GM19351 (cell line): ENCODE measurements around the gene UBAP1L.
"Not testable (repeated sequence)": the region's sequence is repeated elsewhere in the genome, so short reads cannot be mapped to it uniquely, and the experiment has no call there.

Source experiments
- ATAC-seq: cut with Tn5 transposase; IDR thresholded peaks from one replicate; pipeline ENCODE4 v1.9.1; 2021; ENCODE audit warnings: mild to moderate bottlenecking, moderate library complexity; ENCODE audit not compliant: unreplicated experiment

UBAP1L gene

DNA sequence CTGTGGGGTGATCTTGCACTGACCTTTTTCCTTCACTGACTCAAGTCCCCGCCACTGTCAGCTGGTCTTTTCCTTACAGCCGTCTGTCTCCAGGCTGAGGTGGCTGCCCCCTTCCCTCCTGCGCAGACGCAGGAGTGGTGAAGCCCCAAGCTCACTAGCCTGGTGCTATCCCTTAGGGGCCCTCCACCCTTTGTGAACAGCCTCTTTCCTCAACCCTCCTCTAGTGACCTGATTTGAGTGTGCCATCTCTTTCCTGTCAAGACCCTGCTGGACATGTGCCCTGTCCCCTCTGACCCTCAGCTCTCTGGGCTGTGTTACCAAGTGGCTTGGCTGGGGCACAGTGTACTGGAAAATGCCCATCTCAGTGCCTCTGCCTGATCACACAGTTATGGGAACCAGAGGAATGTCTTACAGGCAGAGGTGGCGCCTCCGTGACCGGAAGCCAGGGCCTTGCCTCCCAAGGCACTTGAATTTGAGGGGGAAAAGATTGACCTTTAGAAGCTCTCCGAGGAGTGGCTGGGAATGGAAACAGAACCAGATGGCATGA, 29.7 kb downstream of the UBAP1L start:
- ATAC-seq, result no peak

DNA sequence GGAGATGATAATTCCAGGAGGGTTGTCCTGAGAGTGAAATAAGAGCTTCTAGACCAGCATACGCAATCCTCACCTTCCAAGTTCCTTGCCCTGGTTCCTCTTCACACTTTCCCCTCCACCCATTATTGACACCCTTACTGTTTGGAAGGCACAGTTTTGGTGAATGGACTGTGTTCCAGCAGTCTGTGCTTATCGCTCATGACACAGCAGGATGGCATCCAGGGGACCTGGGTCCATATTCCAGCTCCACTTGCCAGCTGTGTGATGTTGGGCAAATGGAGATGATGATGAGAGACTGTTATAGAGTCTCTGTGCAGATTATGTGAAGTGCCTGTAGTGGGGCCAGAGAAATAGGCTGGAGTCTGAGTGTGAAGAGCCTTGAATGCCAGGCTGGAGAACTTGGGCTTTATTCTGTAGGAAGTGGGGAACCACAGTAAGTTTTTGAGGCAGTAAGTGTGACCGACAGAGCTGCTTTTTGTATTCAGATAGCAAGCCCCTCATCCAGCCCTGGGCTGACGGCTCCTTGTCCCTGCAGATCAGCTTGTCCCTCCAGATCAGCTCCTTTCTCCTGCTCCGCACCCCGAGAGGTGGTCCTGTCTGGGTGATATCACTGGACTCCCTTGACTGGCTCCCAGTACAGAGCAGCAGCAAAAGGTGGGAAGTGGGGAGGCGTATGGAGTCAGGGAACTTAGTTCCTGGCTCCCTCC, 30.3 kb downstream of the UBAP1L start:
- ATAC-seq, result no peak

DNA sequence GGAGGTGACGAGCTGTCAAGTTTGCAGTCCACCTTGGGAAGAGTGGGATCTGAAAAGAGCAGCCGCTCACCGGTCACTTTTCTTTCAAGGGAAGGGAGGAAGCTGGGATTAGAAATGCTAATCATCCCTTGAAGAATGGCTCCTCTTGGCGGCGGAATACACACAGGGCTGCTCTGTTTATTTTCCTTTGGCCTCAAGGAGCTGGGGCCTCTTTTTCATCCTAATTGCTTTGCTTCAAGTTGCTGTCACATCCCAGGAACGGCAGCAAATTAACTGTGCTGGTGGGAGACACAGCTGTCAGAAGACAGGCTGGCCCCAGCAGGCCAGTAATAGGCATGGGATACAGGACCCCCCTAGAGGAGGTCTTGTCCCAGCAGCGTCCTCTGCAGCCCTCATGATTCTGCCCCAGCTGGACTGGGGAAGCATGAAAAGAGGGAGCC, 31.7 kb downstream of the UBAP1L start:
- no peak for ATAC-seq

DNA sequence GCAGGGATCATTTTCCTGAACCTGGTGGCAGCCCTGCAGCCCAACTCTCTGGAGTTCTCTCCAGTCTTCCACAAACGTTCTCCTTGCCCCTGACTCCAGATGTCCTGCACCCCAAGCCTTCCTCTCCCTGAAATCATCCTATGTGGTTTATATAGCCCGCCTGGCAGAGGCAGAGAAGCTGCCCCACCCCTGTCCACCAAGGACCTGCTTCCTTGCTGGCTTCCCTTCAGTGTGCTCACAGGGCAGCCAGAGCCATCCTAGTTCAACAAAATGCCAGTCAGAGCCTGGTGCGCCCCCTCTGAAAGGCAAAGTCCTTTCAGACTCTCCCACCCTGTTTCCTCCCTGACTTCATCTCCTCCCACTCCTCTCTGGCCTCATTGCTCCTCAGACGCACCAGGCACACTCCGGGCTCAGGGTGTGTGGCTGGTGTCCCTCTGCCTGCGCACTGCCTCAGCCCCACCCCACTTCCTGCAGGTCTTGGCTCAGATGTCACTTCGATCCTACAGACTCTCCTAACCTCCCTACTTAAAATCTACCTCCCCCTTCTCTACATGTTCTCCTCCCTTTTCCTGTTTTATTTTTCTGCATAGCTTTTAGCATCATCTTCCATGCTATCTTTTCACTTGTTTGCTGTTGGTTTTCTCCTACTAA, 32.6 kb downstream of the UBAP1L start:
- no peak for ATAC-seq

DNA sequence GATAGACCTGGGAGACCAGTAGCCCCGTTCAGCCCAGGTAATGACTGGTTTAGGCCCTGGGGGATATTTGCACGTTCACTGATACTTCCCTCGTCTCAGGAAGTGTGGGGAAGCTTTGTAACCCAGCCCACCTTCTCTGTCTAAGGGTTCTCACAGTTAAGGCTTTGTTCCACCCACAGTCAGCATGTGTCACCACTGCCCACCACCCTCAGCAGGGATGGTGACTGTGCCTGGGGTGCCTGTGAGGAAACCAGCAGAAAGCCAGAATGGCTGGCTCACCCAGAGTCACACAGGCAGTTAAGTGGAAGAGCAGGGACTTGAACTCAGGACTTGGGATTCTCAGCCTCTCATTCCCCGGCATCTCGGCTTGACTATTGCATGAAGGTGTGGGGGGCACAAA, 33.2 kb downstream of the UBAP1L start:
- no peak for ATAC-seq

DNA sequence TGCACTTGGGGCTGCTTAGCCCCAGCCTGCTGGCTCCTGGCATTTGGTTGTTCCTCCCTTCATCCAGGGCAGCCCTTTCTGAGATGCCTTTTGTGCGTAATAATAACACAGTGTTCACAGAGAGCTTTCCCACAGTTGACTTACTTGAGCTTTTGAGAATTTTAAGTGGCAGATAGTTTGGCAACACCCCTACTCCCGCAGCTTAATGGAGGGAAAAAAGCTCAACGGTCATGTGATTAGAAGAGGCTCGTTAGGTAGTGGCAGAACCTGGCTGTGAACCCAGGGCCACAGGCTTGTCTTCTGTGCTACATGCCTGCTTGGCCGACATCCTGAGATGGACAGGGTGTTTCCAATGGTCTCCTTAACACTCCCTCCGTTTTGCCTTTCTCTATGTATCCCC, 33.7 kb downstream of the UBAP1L start:
- no peak for ATAC-seq

DNA sequence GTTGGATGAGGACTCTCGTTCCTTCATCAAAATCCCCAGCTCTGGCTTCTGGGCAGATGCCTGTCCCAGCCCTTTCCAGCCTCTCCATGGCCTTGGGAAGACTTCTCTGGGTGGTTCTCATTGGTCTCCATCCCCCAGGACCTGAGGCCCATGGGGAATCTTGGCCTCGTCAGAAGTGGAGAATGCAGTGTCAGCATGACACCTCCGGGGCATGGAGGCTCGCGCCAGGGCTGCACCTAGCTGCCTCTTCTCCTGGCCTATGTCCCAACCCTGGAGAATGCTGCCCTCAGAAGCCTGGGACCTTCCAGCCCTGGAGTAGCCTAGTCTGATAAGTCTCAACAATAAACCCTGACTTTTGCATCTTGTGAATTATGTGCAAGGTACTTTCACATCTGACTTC, 35.4 kb downstream of the UBAP1L start:
- no peak for ATAC-seq

DNA sequence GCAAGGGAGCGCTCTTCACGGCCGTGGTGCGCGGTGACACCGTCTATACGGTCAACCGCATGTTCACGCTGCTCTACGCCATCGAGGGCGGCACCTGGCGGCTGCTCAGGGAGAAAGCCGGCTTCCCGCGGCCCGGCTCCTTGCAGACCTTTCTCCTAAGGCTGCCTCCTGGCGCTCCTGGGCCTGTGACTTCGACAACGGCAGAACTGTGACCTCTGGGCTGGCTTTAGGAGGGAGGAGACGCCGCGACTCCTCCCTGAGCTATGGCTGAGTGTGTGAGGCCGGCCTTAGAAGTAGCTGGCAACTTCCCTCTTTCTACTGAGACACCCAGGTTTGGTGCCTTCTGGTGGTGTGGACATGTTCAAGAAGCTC, 37.0 kb downstream of the UBAP1L start:
- ATAC-seq, result no peak

DNA sequence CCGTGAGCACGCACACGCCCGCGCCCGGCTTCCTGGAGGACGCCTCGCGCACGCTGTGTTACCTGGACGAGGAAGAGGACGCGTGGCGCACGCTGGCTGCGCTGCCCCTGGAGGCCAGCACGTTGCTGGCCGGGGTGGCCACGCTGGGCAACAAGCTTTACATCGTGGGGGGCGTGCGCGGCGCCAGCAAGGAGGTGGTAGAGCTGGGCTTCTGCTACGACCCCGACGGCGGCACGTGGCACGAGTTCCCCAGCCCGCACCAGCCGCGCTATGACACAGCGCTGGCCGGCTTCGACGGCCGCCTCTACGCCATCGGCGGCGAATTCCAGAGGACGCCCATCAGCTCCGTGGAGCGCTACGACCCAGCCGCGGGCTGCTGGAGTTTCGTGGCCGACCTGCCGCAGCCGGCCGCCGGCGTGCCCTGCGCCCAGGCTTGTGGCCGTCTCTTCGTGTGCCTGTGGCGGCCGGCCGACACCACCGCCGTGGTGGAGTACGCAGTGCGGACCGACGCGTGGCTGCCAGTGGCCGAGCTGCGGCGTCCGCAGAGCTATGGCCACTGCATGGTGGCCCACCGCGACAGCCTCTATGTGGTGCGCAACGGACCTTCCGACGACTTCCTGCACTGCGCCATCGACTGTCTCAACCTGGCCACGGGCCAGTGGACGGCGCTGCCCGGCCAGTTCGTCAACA, 37.6 kb downstream of the UBAP1L start:
- no peak for ATAC-seq

DNA sequence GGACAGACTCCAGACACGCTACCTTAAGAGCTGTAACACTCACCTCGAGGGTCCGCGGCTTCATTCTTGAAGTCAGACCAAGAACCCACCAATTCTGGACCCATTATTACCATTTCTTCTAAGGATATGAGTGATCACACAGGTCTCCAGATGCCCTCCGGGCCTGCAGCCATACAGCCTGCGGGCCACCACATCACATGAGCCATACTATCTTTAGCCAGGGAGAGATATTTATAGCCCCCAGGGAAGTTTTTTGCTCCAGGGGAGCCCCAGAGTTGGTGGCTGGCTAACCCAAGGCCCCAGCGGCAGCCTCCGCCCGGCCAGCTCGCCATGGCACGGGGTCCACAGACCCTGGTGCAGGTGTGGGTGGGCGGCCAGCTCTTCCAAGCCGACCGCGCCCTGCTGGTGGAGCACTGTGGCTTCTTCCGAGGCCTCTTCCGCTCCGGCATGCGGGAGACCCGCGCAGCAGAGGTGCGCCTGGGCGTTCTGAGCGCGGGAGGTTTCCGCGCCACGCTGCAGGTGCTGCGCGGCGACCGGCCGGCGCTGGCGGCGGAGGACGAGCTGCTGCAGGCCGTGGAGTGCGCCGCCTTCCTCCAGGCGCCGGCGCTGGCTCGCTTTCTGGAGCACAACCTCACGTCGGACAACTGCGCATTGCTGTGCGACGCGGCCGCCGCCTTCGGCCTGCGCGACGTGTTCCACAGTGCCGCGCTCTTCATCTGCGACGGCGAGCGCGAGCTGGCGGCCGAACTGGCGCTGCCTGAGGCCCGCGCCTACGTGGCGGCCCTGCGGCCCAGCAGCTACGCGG, 38.3 kb downstream of the UBAP1L start, which contains the start of gene KBTBD13:
KBTBD13 (plus strand) TSS at position 261 of the 805 bp plus-strand sequence; CDS start at position 331, 70 bp downstream.
- no peak for ATAC-seq

DNA sequence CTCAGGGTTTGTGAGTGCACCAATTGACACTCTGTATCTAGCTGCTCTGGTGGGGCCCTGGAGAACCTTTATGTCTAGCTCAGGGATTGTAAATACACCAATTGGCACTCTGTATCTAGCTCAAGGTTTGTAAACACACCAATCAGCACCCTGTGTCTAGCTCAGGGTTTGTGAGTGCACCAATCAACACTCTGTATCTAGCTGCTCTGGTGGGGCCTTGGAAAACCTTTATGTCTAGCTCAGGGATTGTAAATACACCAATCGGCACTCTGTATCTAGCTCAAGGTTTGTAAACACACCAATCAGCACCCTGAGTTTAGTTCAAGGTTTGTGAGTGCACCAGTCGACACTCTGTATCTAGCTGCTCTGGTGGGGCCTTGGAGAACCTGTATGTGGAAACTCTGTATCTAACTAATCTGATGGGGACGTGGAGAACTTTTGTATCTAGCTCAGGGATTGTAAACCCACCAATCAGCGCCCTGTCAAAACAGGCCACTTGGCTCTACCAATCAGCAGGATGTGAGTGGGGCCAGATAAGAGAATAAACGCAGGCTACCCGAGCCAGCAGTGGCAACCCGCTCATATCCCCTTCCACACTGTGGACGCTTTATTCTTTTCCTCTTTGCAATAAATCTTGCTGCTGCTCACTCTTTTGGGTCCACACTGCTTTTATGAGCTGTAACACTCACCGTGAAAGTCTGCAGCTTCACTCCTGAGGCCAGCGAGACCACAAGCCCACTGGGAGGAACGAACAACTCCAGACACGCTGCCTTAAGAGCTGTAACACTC, 39.2 kb downstream of the UBAP1L start:
- ATAC-seq, result not testable (repeated sequence)

DNA sequence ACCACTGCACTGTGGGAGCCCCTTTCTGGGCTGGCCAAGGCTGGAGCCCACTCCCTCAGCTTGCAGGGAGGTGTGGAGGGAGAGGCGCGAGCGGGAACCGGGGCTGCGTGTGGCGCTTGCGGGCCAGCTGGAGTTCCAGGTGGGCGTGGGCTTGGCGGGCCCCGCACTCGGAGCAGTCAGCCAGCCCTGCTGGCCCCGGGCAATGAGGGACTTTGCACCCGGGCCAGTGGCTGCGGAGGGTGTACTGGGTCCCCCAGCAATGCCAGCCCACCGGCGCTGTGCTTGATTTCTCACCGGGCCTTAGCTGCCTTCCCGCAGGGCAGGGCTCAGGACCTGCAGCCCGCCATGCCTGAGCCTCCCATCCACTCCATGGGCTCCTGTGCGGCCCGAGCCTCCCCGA, 40.1 kb downstream of the UBAP1L start:
- not testable (repeated sequence) for ATAC-seq

DNA sequence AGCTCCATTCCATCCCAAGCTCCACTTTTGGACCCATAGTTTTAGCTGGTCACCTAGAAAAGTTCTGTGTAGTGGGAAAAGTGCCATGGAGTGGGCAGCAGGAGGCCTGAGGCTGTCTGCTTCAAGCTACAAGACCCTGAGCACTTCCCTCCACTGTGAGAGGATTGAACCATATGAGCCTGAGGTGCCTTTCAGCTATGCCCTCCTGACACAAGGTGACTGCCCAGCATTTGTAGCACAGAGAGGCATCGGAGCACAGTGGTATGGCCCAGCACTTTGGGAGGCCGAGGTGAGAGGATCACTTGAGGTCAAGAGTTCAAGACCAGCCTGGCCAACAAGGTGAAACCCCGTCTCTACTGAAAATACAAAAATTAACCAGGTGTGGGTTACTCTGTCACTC, 42.4 kb downstream of the UBAP1L start:
- ATAC-seq, result no peak

DNA sequence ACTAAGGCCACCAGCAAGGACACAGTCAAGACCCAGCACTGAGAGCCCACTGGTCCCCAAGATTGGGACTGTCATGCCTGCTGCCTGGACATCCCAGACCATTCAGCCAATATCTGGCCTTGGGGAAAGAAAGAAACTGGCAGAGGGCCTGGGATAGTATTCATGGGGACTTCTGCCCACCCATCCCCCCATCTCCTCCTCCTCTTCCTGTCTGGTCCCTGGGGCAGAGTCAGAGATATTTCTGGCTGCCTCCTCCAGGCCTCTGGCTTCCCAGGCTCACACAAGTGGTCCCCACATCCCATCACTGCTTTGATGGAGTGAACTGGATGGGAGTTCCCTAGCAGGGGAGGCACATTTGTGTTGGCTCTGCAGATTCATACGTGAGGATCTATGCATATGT, 43.0 kb downstream of the UBAP1L start:
- ATAC-seq, result no peak

DNA sequence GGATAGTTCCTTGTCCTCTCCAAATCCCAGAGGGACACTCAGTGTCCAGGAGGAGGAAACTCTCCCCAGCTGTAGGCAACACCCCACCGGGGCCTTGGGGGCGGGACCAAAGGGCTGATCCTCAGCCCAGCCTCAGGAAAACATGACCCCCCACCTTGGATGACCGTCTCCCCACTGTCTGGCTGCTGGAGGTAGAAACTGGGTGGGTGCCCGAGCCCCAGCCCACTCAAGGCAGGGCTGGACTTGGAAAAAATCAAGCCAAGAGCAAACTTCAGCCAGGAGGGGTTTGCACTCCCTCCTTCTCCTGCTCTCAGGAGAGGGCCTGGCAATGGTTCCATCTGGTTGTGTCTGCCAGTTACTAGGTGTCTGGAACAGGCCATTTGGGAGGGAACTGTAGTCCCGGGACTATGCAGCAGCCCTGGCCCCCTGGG, 43.6 kb downstream of the UBAP1L start:
- no peak for ATAC-seq

DNA sequence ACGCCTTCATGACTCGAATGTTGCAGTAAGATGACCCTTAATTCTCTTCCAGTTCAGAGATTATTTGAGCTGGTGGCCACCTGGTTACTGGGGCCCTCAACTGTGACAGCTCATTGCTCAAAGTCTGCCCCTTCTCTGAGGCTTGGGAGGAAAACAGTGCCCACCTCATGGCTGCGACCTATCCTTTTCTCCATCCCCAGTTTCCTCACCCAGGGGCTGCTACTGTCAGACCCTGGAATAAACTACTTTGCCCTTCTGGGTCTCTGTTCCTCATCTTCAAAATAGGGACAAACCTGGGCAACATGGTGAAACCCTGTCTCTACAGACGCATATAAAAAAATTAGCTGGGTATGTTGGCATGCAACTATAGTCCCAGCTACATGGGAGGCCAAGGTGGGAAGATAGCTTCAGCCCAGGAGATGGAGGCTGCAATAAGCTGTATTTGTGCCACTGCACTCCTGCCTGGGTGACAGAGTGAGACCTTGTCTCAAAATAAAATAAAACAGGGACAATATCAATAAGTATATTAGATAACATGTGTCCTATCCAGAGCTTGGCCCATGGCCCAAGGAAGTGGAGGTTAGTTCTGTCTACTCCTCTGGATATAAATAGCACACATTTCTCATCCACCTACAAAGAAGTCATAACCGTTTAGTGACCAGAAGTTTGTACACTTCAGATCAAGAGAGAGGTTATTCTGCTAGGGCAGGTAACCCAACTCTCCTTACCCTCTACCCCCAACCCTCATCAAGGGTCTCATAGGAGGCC, 45.0 kb downstream of the UBAP1L start:
- ATAC-seq, result no peak

DNA sequence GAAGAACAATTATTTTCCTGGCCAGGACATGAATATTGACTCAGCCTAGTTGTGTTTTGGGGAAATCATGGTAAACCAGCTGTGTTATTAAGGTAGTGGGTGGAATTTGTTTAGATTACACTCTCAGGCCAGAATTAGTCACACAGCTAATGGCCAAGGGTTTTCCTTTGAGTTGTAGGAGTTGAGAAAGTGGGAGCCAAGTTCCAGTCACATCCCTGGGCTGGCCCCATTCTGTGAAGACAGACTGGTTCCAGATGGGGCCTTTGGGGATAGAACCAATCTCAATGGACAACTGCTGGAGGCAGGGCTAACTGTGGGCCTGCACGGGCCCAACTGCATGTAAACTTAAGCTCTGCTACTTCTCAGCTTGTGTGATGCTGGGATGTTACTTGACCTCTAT, 45.8 kb downstream of the UBAP1L start:
- no peak for ATAC-seq

DNA sequence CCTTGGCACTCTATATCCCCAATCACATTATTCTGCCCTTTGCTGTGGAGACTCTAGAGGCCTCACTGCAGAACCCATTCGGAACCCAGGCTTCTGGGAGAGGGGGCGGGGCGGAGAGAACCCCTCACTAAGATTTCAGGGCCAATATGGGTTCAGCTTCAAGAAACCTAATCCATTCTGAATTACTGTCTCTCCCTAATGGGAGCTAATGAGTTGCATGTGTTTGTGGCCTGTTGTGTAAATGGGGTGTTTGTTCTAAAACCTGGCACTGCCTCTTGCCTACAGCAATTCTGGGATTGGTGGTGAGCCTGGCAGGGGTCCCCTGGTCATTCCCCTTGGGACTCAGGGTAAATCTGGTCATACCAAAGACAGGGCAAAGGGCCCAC, 46.6 kb downstream of the UBAP1L start:
- ATAC-seq, result no peak

DNA sequence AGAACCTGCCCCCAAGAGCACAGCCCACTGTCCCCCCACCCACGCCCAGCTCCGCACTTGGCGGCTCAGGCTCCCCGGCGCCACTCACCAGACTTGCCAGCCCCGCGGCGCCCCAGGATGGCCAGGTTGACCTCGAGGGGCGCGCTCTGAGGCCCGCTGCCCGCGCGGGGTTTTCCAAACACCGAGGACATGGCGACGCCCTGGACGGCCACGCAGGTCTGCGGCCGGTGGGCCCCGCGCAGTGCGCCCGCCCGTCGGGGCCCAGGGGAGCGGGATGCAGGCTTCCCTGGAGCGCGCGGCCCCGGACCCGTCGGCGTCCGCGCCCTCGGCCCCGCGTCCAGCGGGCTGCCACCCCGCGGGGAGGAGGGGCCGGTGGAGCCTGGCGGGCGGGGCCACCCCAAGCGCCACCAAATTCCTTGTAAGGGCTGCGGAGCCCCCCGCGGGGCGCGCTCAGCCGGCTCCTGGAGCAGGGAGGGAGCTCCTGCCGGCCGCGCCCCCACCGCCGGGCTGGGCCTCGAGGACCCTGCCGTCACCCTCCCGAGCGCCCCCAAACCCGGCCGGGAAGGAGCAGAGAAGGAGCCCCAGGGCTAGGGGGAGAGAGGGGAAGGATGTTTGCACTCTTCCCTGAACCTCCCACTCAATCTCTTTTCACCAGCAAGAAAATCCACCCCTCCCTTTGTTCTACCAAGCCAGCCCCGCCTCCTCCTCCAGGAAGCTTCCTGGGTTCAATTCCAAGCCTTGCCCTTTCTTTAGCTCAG, 47.2 kb downstream of the UBAP1L start, which contains the start of gene RASL12:
RASL12 (minus strand) TSS at position 347 of the 758 bp plus-strand sequence; CDS start at position 191, 156 bp downstream.
- ATAC-seq, result no peak
